GM12872 (cell line): ENCODE data around the gene LRRC27.

ENCODE experiments used
- CTCF ChIP-seq: IDR thresholded peaks from 3 replicates; pipeline ENCODE4 v1.5.1; 2011; ENCODE audit warnings: low read depth, mild to moderate bottlenecking, low read length, moderate library complexity; ENCODE audit not compliant: insufficient read depth

LRRC27 gene

GRCh38 chr10:132304756-132305509 lies 27.1 kb upstream of the LRRC27 start:
- TF ChIP-seq CTCF: no peak

- no peak for TF ChIP-seq CTCF
Observed at GRCh38 chr10:132305654-132306342, 26.2 kb upstream of the LRRC27 start.

- no peak for TF ChIP-seq CTCF
Observed at GRCh38 chr10:132306343-132306685, 25.7 kb upstream of the LRRC27 start.

- TF ChIP-seq CTCF: no peak
Observed at GRCh38 chr10:132306864-132307751, 24.9 kb upstream of the LRRC27 start.

- no peak for TF ChIP-seq CTCF
Observed at GRCh38 chr10:132307823-132308586, 24.0 kb upstream of the LRRC27 start, which contains the start of gene STK32C. Gene STK32C, minus strand, starts transcription at chr10:132307950. Its CDS starts 117 bp downstream, at chr10:132307833.

- TF ChIP-seq CTCF: no peak
Observed at GRCh38 chr10:132308587-132309470, 23.2 kb upstream of the LRRC27 start.
